ENCODE measurements around the gene ZNF668. TPM values are rescaled to one million over a fixed set of nuclear protein-coding genes. Genes with fewer than 3 reads are reported as not detected.

The ZNF668 gene
- total and polyA plus RNA-seq, 2 of the 13 experiments (the other 11 are each of a cell fraction or from before 2014, with no cell fraction given): 3.8 to 9.8 TPM

DNA sequence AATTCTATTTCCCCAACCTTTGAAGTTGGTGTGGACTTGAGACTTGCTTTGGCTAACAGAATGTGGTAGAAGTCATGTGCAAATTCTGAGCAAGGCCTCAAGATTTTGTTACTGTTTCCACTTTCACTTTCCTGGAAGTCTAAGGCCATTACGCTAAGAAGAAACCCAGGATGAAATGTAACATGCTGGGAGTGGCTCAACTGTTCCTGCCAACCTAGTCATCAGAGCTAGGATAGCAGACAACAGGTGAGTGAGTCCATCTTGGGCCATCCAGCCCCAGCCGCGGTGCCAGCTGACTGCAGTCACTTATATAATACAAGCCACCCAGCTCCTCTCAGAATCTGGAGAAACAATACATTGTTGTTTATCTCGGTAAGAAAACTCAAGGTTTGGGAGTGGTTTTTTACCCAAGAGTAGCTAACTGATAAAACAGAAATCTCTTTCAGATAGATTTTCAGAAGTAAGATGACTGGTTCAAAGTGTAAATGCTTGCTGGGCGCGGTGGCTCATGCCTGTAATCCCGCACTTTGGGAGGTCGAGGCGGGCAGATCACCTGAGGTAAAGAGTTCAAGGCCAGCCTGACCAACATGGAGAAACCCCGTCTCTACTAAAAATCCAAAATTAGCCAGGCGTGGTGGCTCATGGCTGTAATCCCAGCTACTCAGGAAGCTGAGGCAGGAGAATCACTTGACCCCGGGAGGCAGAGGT is 51.3 kb downstream of the ZNF668 start (continued):
- TF ChIP-seq, protein P1, sequence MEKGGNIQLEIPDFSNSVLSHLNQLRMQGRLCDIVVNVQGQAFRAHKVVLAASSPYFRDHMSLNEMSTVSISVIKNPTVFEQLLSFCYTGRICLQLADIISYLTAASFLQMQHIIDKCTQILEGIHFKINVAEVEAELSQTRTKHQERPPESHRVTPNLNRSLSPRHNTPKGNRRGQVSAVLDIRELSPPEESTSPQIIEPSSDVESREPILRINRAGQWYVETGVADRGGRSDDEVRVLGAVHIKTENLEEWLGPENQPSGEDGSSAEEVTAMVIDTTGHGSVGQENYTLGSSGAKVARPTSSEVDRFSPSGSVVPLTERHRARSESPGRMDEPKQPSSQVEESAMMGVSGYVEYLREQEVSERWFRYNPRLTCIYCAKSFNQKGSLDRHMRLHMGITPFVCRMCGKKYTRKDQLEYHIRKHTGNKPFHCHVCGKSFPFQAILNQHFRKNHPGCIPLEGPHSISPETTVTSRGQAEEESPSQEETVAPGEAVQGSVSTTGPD (CRISPR knock-in tag; IDR thresholded peaks at IDR 0.05): no peak; the same call in 1 of the 2 replicates
- TF ChIP-seq TBX3 (IDR thresholded peaks at IDR 0.05; ENCODE audit: borderline replicate concordance): no peak
- TF ChIP-seq ZNF660 (CRISPR knock-in tag; IDR thresholded peaks at IDR 0.05; ENCODE audit: borderline replicate concordance, low read depth): no peak
- no peak for TF ChIP-seq JUNB (CRISPR knock-in tag; IDR thresholded peaks at IDR 0.05; ENCODE audit: borderline replicate concordance)
- TF ChIP-seq ZKSCAN1 (IDR thresholded peaks at IDR 0.05; ENCODE audit: low read length): no peak
- no peak for TF ChIP-seq HOXA9 (CRISPR knock-in tag; IDR thresholded peaks at IDR 0.05; ENCODE audit: borderline replicate concordance)
- TF ChIP-seq ZNF773 (CRISPR knock-in tag; IDR thresholded peaks at IDR 0.05; ENCODE audit: borderline replicate concordance): no peak
- TF ChIP-seq, protein P2, sequence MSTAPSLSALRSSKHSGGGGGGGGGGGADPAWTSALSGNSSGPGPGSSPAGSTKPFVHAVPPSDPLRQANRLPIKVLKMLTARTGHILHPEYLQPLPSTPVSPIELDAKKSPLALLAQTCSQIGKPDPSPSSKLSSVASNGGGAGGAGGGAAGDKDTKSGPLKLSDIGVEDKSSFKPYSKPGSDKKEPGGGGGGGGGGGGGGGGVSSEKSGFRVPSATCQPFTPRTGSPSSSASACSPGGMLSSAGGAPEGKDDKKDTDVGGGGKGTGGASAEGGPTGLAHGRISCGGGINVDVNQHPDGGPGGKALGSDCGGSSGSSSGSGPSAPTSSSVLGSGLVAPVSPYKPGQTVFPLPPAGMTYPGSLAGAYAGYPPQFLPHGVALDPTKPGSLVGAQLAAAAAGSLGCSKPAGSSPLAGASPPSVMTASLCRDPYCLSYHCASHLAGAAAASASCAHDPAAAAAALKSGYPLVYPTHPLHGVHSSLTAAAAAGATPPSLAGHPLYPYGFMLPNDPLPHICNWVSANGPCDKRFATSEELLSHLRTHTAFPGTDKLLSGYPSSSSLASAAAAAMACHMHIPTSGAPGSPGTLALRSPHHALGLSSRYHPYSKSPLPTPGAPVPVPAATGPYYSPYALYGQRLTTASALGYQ (CRISPR knock-in tag; IDR thresholded peaks at IDR 0.05): no peak
- TF ChIP-seq, protein P3, sequence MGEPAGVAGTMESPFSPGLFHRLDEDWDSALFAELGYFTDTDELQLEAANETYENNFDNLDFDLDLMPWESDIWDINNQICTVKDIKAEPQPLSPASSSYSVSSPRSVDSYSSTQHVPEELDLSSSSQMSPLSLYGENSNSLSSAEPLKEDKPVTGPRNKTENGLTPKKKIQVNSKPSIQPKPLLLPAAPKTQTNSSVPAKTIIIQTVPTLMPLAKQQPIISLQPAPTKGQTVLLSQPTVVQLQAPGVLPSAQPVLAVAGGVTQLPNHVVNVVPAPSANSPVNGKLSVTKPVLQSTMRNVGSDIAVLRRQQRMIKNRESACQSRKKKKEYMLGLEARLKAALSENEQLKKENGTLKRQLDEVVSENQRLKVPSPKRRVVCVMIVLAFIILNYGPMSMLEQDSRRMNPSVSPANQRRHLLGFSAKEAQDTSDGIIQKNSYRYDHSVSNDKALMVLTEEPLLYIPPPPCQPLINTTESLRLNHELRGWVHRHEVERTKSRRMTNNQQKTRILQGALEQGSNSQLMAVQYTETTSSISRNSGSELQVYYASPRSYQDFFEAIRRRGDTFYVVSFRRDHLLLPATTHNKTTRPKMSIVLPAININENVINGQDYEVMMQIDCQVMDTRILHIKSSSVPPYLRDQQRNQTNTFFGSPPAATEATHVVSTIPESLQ (CRISPR knock-in tag; conservative IDR thresholded peaks at IDR 0.05): no peak
- TF ChIP-seq, protein P4, sequence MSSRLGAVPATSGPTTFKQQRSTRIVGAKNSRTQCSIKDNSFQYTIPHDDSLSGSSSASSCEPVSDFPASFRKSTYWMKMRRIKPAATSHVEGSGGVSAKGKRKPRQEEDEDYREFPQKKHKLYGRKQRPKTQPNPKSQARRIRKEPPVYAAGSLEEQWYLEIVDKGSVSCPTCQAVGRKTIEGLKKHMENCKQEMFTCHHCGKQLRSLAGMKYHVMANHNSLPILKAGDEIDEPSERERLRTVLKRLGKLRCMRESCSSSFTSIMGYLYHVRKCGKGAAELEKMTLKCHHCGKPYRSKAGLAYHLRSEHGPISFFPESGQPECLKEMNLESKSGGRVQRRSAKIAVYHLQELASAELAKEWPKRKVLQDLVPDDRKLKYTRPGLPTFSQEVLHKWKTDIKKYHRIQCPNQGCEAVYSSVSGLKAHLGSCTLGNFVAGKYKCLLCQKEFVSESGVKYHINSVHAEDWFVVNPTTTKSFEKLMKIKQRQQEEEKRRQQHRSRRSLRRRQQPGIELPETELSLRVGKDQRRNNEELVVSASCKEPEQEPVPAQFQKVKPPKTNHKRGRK (CRISPR knock-in tag; IDR thresholded peaks at IDR 0.05): no peak
- no peak for TF ChIP-seq ZNF180 (CRISPR knock-in tag; IDR thresholded peaks at IDR 0.05; ENCODE audit: borderline replicate concordance, low read depth)
- no peak for TF ChIP-seq ATF7 (IDR thresholded peaks at IDR 0.05)
- no peak for TF ChIP-seq ATF7 (CRISPR knock-in tag; IDR thresholded peaks at IDR 0.05)
- TF ChIP-seq, protein P5, sequence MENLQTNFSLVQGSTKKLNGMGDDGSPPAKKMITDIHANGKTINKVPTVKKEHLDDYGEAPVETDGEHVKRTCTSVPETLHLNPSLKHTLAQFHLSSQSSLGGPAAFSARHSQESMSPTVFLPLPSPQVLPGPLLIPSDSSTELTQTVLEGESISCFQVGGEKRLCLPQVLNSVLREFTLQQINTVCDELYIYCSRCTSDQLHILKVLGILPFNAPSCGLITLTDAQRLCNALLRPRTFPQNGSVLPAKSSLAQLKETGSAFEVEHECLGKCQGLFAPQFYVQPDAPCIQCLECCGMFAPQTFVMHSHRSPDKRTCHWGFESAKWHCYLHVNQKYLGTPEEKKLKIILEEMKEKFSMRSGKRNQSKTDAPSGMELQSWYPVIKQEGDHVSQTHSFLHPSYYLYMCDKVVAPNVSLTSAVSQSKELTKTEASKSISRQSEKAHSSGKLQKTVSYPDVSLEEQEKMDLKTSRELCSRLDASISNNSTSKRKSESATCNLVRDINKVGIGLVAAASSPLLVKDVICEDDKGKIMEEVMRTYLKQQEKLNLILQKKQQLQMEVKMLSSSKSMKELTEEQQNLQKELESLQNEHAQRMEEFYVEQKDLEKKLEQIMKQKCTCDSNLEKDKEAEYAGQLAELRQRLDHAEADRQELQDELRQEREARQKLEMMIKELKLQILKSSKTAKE (CRISPR knock-in tag; IDR thresholded peaks at IDR 0.05; ENCODE audit: borderline replicate concordance): no peak
- no peak for TF ChIP-seq ZNF790 (CRISPR knock-in tag; IDR thresholded peaks at IDR 0.05; ENCODE audit: borderline replicate concordance)
- no peak for TF ChIP-seq MAFF (IDR thresholded peaks at IDR 0.05; ENCODE audit: low read depth, low read length)
- TF ChIP-seq, protein P6, sequence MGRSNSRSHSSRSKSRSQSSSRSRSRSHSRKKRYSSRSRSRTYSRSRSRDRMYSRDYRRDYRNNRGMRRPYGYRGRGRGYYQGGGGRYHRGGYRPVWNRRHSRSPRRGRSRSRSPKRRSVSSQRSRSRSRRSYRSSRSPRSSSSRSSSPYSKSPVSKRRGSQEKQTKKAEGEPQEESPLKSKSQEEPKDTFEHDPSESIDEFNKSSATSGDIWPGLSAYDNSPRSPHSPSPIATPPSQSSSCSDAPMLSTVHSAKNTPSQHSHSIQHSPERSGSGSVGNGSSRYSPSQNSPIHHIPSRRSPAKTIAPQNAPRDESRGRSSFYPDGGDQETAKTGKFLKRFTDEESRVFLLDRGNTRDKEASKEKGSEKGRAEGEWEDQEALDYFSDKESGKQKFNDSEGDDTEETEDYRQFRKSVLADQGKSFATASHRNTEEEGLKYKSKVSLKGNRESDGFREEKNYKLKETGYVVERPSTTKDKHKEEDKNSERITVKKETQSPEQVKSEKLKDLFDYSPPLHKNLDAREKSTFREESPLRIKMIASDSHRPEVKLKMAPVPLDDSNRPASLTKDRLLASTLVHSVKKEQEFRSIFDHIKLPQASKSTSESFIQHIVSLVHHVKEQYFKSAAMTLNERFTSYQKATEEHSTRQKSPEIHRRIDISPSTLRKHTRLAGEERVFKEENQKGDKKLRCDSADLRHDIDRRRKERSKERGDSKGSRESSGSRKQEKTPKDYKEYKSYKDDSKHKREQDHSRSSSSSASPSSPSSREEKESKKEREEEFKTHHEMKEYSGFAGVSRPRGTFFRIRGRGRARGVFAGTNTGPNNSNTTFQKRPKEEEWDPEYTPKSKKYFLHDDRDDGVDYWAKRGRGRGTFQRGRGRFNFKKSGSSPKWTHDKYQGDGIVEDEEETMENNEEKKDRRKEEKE (IDR thresholded peaks at IDR 0.05): no peak

Measured in HepG2 (cell line).